Posterior vena cava (tissue), 2 donors: ENCODE measurements around the gene CELSR1. TPM values are rescaled to one million over a fixed set of nuclear protein-coding genes. Genes with fewer than 3 reads are reported as not detected.
"Not testable (repeated sequence)": the region's sequence is repeated elsewhere in the genome, so short reads cannot be mapped to it uniquely, and the experiment has no call there.

ENCODE experiments used
- DNase-seq: peaks from one replicate; pipeline ENCODE4 v3.0.0-alpha.2; 2020; ENCODE audit warnings: low spot score
- intact Hi-C, 2 donors: fragments of 100-400 bp; cut with DNase I; formaldehyde crosslinking; loops; one replicate each; pipeline versions ENCODE4 v1.14.1 to v1.14.2; 2022 to 2023
- total RNA-seq, 2 donors: library from RNA; stranded (reverse); fragmentation: NEBNext Ultra II Directional; extraction: Animal tissue kit (Norgen Biotek cat#: 25700); gene quantifications; one replicate each; pipeline ENCODE4 v1.2.1, GENCODE V29; 2021
- donor health status: DM: yes; HTN: yes; CAD: no.
- donor health status: DM: yes; HTN: yes; CAD: no.

The CELSR1 gene
- total RNA-seq, 2 donors from 2014 or later = 2.6 to 2.8 TPM

DNA sequence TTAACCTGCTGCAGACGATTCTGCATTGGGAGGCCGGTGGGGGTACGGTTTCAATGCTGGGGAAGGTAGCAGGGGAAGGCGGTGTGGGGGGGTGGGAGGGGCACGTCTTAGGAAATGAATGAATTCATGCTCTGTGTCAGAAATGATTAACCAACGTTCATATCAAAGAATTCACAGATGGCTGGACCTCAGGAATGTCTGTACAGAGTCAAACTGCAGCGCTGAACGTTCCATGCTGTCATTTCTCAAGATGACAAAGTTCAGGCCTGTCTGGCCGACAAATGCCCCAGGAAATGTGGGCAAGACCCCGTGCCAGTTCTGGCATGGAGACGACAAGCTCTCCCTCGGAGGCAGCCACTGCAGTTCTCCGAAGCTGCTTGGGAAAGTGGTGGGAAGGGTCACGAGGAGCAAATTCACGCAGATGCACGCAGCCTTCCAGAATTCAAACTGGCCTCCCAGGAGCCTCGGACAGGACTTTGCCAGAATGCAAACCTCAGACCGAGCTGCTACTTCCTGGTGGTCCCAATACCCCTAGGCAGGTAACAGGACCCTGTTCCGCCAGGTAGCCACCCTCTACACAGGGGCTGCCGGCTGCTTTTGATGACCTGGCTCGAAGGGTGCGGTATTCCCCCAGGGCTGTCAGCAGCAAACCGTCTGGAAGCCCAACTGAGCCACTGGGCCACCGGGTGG, 120.4 kb downstream of the CELSR1 start:
- no peak for DNase-seq
- intact Hi-C loops = no loop called here

GRCh38 chr22:46416520-46416871, 120.9 kb downstream of the CELSR1 start:
- DNase-seq = no peak
- intact Hi-C loops = no loop called here

DNA sequence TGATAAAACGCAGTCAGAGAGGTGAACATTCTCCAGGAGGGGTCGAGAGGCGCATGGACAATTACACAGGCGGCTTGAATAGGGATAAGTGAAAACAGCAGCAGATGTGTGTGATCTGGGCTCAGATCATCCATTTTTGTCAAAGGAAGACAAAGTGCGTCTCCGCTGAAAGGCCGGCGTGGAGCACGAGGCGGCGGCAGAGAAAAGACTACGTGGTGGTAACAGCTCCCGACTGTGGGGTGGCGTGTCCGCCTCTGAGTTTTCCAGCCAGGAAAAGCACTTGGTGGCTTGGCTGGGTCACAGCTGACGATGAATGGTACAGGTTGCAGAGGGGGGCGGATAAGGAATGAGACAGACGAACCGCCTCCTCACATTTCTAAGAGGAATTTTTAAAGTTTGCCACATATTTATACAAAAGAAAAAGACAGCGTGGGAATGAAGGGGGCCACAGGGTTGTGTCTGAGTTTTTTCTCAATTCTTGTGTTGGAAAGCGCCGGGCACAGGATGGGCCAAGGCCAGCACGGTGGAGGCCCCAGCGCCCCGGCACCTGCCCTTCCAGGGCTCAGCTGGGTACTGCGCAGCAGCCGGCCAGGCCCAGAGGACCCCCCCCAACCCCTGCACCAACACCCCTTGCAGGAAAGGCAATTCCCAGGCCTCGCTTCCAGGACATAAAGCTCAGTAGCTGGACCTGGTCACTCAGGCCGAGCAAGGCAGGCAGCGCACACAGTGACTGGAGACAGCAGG, 121.5 kb downstream of the CELSR1 start:
- DNase-seq = no peak
- intact Hi-C loops = no loop called here

GRCh38 chr22:46414704-46415103, 122.7 kb downstream of the CELSR1 start:
- DNase-seq = no peak
- intact Hi-C loops = no loop called here

DNA sequence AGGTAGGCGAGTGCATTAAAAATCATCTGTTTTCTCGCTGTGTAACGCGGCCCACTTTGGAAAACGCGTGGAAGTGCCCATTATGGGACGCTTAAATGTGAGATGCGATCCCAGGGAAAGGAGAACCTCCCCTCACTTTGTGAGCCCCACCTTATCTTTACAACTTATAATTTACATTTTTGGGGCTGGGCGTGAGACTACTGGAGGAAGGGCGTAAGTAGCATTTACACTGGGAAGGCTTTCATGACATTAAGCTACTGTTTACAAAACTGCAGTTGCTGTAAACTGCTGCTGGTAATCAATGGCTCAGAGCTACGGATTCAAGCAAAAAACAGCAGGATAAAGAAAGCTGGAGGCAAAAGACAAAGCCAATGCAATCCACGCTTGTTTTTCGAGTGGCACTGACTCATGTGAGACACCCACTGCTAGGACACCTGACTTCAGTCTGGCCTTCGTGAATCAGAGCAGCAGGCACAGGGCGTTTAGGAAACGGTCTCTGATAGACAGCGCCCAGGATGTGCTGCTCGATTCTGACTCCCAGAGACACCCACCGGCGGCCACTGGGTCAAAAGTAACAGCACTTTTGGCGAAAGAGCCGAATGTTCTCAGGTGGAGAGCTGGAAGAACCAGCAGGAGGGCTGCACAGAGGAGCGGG, 123.6 kb downstream of the CELSR1 start:
- intact Hi-C loops = no loop called here
- DNase-seq = no peak

DNA sequence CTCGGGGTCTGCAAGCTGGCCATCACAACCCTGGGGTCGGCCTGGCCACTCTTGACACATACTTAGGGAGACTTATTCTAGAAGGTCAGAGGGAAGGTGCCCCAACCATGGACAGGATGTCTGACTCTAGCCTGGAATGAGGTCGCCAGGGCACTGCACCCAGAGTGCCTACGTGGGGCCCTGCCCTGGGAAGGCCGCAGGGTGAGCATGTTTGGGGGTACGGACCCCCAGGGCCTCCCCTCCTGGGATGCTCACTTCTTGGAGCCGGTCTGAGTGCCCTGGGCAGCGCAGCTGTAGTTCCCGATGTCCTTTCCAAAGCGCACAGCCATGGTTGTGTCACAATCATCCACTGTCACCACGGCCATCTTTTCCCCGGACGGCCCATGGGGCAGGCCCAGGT, 126.1 kb downstream of the CELSR1 start:
- DNase-seq = no peak
- intact Hi-C loops = no loop called here

GRCh38 chr22:46410291-46410808, 127.1 kb downstream of the CELSR1 start:
- DNase-seq = no peak
- intact Hi-C loops = no loop called here

DNA sequence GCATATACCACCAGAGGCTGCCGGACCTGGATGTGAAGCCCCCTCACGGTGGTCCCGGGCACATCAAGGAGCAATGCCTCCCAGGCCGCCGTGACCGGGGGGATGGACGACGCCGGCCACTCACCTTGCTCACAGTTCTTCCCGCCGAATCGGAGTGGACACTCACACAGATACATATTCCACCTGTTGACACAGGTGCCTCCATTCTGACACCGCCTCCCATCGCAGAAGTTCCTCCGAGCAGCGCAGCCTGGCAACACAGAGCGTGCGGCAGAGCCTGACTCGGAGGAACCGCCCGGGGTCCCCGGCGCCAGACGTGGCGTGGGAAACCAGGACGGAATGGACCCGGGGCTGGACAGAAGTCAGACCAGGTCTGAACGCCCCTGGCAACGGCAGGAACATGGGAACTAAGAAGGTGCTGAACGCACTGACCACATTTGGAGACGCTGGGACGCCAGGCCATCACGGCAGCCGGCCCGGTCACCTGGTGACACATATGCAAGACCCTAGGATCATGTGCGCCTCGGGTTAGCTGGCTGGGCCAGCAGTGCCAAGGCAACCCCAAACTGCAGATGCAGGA, 127.7 kb downstream of the CELSR1 start:
- intact Hi-C loops = no loop called here
- no peak for DNase-seq

DNA sequence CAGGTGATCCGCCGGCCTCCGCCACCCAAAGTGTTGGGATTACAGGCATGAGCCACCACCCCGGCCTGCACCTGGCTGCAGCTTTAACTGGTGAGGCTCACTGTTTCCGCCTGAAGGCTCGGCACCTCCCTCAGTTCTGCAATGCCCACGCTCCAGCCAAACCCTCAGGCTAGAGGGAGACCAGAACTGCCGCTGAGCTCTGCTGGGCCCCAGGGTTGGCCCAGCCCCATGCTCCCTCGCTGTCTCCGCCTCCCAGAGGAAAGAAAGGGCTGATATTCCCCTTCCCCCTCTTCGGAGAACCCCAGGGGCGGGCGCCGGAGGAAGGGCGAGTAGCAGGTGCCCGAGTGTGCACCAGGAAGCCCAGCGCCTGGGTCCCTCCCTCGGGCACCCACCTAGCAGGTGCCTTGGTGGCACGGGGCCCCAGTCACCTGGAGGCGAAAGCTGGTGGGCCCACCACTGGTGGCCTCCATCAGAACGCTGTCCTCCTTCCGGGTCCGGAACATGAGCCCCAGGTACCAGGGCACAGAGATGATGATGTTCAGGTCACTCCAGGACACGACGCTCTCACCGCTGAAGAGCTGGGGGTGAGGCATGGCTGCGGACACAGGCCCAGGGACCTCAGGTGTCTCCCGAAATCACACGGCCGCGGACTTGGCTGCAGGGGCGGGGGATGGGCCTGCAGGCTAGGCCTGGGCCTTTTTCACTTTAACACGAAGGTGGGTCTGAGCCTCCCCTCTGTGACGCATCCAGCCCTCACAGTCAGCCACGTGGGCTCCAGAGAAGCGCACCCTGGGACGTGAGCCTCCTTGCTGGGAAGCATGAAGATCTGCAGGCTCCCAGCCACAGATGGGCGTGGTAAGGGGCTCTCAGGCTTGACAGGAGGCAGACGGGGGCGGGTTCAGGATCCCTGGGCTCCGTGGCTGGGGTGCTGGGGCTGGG, 128.6 kb downstream of the CELSR1 start:
- DNase-seq = no peak
- intact Hi-C loops = no loop called here

DNA sequence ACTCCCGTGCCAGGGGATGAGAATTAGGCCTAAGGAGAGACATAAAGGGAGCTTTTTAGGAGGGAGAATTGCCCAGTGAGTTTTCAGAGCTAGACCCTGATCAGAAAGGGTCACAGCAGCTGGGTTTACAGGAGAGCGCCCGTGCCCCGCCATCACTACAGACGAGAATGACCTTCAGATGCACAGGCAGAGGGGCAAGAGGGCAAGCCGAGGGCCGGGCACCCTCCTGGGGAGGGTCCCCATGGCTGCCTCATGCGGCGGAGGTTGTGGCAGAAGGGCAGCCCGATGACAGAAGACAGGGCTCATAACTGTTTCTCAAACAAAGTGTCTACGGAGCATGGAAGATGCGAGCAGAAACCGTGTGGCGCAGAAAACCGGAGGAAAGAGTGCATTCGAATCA, 129.7 kb downstream of the CELSR1 start:
- intact Hi-C loops = no loop called here
- DNase-seq = no peak

GRCh38 chr22:46406791-46407190, 130.6 kb downstream of the CELSR1 start:
- no peak for DNase-seq
- intact Hi-C loops = no loop called here

GRCh38 chr22:46406349-46406748, 131.1 kb downstream of the CELSR1 start:
- DNase-seq = no peak
- intact Hi-C loops = no loop called here

DNA sequence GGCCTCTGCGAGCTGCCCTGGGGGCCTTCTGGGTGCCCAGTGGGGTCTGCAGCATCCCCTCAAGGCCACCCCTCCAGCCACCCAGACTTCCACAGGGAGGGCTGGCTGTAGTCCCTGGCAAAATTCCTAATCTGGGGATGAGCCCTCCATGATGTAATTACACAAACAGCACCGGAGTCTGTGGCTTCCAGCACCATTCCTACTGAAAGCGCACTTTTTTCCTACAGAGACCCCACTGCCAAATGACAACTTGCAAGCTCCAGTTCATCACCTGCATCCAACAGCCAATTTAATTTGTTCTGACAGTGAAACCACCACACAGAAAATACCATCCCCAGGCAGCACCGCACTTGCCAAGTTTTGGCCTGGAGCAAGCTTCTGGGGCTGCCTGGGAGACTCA, 131.5 kb downstream of the CELSR1 start:
- intact Hi-C loops = no loop called here
- no peak for DNase-seq

GRCh38 chr22:46403880-46404279, 133.5 kb downstream of the CELSR1 start:
- intact Hi-C loops = not testable (repeated sequence)

DNA sequence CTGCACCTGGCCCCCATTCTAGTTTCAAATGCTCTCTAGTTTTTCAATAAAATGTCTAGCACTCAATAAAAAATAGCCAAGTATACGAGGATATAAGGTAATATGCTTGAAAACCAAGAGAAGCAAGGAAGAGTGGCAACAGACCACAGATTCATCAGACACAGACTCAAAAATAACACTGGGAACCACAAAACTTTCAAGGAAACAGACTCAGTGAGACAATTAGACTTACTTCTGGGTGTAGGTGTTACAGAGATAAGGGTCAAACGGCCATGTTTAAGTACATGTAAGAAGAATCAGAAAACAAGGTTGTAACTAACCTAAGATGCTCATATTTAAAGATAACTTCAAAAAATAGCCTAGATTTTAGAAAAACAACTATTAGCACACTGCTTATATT, 134.9 kb downstream of the CELSR1 start:
- DNase-seq = no peak
- intact Hi-C loops = no loop called here

More at GRCh38 chr22:46403880-46404279, 133.5 kb downstream of the CELSR1 start:
- not testable (repeated sequence) for DNase-seq

DNA sequence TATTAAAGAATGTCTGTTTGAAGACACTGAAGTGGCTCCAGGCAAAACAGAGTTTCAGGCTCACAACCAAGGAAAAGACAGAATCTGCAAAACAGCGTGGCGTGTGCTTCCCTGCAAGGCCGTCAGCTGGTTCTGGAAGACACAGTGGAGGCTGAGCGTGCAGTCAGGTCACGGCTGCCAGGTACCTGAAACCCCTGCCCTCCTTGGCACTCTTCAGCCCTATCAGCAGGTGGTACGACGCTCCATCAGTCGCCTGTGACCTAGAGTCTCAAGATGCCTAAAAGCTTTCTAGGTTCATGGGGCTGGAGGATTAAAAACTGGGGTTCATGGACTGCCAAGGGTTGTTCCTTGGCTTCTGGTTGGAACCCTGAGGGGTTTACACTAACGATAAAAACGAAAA, 136.1 kb downstream of the CELSR1 start:
- intact Hi-C loops = no loop called here
- no peak for DNase-seq

GRCh38 chr22:46399251-46400024, 138.0 kb downstream of the CELSR1 start:
- intact Hi-C loops = no loop called here
- DNase-seq = no peak

- DNase-seq = no peak
- intact Hi-C loops = no loop called here
These were observed 139.5 kb downstream of the CELSR1 start for GRCh38 chr22:46397951-46398350.
